Measurements from ENCODE around the gene RBM34. TPM values are rescaled to one million over a fixed set of nuclear protein-coding genes. Genes with fewer than 3 reads are reported as not detected.
A peak's percentile ranks its signal among the peaks of the same experiment; 100 is the strongest.

The RBM34 gene
- total and polyA plus RNA-seq, 2 donors (not counting 1 experiment from before 2014, with no cell fraction given) = 30.3 to 64.1 TPM

DNA sequence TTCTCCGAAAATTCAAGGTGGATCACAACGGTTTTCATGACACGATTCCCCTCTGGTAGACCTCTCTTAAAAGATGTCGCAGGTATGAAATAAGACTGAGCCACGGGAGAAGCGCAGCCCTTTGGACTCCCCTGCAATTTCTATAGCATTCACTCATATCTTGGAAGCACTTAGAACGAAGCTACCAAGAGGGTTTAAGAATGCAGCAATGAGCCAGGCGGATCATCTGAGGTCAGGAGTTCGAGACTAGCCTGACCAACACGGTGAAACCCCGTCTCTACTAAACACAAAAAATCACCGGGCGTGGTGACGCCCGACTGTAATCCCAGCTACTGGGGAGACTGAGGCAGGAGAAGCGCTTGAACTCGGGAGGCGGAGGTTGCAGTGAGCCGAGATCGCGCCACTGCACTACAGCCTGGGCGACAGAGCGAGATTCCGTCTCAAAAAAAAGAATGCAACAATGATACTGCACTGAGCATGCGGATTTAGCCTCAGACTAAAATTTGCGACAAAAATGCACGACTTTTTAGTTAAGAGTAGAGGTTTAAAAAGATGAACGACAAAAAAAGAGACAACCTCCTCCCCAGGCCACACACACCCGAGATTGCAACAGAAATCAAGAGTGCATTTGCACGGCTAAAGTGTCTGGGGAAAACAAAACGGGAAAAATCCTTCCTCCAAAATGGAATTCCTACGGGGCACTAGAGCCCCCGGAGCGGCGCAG, 33.2 kb downstream of the RBM34 start:
- Histone ChIP-seq H3K9ac (ENCODE audit: insufficient read depth, low read length) (peak overlapping the region; percentile 99), H3K9me3 (ENCODE audit: control insufficient read depth, insufficient read depth, low read depth, low read length) (no peaks in the 10 kb centered on the region), H3K36me3 (ENCODE audit: control insufficient read depth, insufficient read depth, low read length) (peaks cover 5% of the 10 kb centered on the region), H4K20me1 (ENCODE audit: control insufficient read depth, extremely low read depth, insufficient read depth, low read length) (peaks cover 5% of the 10 kb centered on the region), H2AFZ (ENCODE audit: low read length) (no peak overlapping the region), H3K4me3 (replicated peaks in 1 of 4; ENCODE audit: control extremely low read depth in 1 of 4, insufficient read depth in 1 of 4, low read depth in 3 of 4, low read length in 4 of 4) (peak overlapping the region; percentile 82 to 100 (median 99)), H3K4me2 (ENCODE audit: extremely low read depth, insufficient read depth, low read length) (peak overlapping the region; percentile 74), H3K79me2 (ENCODE audit: control insufficient read depth, insufficient read depth, low read length) (peaks cover 56% of the 10 kb centered on the region), H3K4me1 (ENCODE audit: control insufficient read depth, extremely low read depth, insufficient read depth, low read length) (no peaks in the 10 kb centered on the region), H3K27ac (ENCODE audit: insufficient read depth, low read length) (peak overlapping the region; percentile 100), H3K27me3 (ENCODE audit: control insufficient read depth, insufficient read depth, low read length) (no peaks in the 10 kb centered on the region)
- no peak for DNase-seq (ENCODE audit: low read depth in 2 of 2)
- no peak for TF ChIP-seq EZH2 (IDR thresholded peaks at IDR 0.05; ENCODE audit: low read length, missing control alignments)
- TF ChIP-seq, protein P1, sequence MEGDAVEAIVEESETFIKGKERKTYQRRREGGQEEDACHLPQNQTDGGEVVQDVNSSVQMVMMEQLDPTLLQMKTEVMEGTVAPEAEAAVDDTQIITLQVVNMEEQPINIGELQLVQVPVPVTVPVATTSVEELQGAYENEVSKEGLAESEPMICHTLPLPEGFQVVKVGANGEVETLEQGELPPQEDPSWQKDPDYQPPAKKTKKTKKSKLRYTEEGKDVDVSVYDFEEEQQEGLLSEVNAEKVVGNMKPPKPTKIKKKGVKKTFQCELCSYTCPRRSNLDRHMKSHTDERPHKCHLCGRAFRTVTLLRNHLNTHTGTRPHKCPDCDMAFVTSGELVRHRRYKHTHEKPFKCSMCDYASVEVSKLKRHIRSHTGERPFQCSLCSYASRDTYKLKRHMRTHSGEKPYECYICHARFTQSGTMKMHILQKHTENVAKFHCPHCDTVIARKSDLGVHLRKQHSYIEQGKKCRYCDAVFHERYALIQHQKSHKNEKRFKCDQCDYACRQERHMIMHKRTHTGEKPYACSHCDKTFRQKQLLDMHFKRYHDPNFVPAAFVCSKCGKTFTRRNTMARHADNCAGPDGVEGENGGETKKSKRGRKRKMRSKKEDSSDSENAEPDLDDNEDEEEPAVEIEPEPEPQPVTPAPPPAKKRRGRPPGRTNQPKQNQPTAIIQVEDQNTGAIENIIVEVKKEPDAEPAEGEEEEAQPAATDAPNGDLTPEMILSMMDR (conservative IDR thresholded peaks at IDR 0.05 in 1 of 2, IDR thresholded peaks at IDR 0.05 in 1 of 2; ENCODE audit: low read depth in 1 of 2, low read length in 2 of 2) = no peak

DNA sequence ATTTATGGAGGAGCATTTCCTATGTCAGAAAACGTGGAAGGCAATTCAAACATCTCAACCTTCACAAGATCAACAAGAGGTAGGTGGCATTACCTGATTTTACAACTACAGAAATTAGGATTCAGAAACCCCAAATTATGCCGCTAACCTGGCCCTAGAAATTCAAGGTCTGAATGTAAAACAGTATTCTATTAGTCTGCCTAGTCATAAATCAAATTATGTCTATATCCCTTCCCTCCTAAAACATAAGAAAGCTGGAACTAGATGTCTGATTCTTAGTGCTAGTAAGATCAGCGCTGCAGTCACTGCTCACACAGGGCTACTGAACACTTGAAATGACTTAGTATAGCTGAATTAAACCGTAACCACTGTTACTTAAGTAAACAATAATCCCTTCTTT, 33.8 kb downstream of the RBM34 start:
- peak overlapping the region; percentile 100 for H3K27ac ChIP-seq (ENCODE audit: insufficient read depth, low read length)
- H3K79me2 ChIP-seq (ENCODE audit: control insufficient read depth, insufficient read depth, low read length) = peaks cover 63% of the 10 kb centered on the region
- TF ChIP-seq EZH2 (IDR thresholded peaks at IDR 0.05; ENCODE audit: low read length, missing control alignments) = no peak
- TF ChIP-seq, protein P1 (conservative IDR thresholded peaks at IDR 0.05 in 1 of 2, IDR thresholded peaks at IDR 0.05 in 1 of 2; ENCODE audit: low read depth in 1 of 2, low read length in 2 of 2) = no peak

DNA sequence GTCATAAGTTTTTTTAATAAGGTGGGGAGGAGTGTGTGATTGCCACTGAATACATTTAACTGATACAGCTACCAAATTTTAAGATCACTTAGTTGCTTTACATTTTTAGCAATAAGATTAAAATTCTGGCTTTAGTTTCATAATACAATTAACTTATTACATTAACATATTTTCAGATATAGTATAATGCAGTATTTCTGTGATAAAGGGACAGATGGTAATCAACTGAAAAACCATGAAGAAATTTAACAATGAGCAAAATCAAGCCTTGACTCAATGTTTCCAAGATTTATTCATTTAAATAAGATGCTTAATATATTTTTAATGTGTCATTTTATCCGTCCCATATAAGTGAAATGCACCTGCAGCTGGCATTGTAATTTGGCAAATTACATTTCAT, 36.4 kb downstream of the RBM34 start:
- H3K27me3 ChIP-seq (ENCODE audit: control insufficient read depth, insufficient read depth, low read length) = no peaks in the 10 kb centered on the region
- no peak for DNase-seq (ENCODE audit: low read depth in 2 of 2)
- H3K36me3 ChIP-seq (ENCODE audit: control insufficient read depth, insufficient read depth, low read length) = peaks cover 6% of the 10 kb centered on the region
- H3K4me3 ChIP-seq (replicated peaks in 1 of 4; ENCODE audit: control extremely low read depth in 1 of 4, insufficient read depth in 1 of 4, low read depth in 3 of 4, low read length in 4 of 4) = no peak overlapping the region
- H3K27ac ChIP-seq (ENCODE audit: insufficient read depth, low read length) = no peak overlapping the region
- no peak overlapping the region for H2AFZ ChIP-seq (ENCODE audit: low read length)
- peak overlapping the region; percentile 15 for H3K4me2 ChIP-seq (ENCODE audit: extremely low read depth, insufficient read depth, low read length)
- H3K9me3 ChIP-seq (ENCODE audit: control insufficient read depth, insufficient read depth, low read depth, low read length) = no peaks in the 10 kb centered on the region
- H3K9ac ChIP-seq (ENCODE audit: insufficient read depth, low read length) = no peak overlapping the region
- TF ChIP-seq EZH2 (IDR thresholded peaks at IDR 0.05; ENCODE audit: low read length, missing control alignments) = no peak
- TF ChIP-seq, protein P1 (conservative IDR thresholded peaks at IDR 0.05 in 1 of 2, IDR thresholded peaks at IDR 0.05 in 1 of 2; ENCODE audit: low read depth in 1 of 2, low read length in 2 of 2) = no peak
- peaks cover 5% of the 10 kb centered on the region for H4K20me1 ChIP-seq (ENCODE audit: control insufficient read depth, extremely low read depth, insufficient read depth, low read length)
- H3K79me2 ChIP-seq (ENCODE audit: control insufficient read depth, insufficient read depth, low read length) = peaks cover 79% of the 10 kb centered on the region
- H3K4me1 ChIP-seq (ENCODE audit: control insufficient read depth, extremely low read depth, insufficient read depth, low read length) = no peaks in the 10 kb centered on the region

More for the DNA sequence above, 33.8 kb downstream of the RBM34 start:
- Histone ChIP-seq H3K4me3 (replicated peaks in 1 of 4; ENCODE audit: control extremely low read depth in 1 of 4, insufficient read depth in 1 of 4, low read depth in 3 of 4, low read length in 4 of 4) (peak overlapping the region; percentile 82 to 100 (median 99)), H3K4me1 (ENCODE audit: control insufficient read depth, extremely low read depth, insufficient read depth, low read length) (no peaks in the 10 kb centered on the region), H3K9me3 (ENCODE audit: control insufficient read depth, insufficient read depth, low read depth, low read length) (no peaks in the 10 kb centered on the region), H3K36me3 (ENCODE audit: control insufficient read depth, insufficient read depth, low read length) (peaks cover 4% of the 10 kb centered on the region), H2AFZ (ENCODE audit: low read length) (no peak overlapping the region), H3K4me2 (ENCODE audit: extremely low read depth, insufficient read depth, low read length) (peak overlapping the region; percentile 74), H4K20me1 (ENCODE audit: control insufficient read depth, extremely low read depth, insufficient read depth, low read length) (peaks cover 5% of the 10 kb centered on the region), H3K9ac (ENCODE audit: insufficient read depth, low read length) (peak overlapping the region; percentile 99), H3K27me3 (ENCODE audit: control insufficient read depth, insufficient read depth, low read length) (no peaks in the 10 kb centered on the region)
- no peak for DNase-seq (ENCODE audit: low read depth in 2 of 2)
